Stimulated activated naive CD4-positive, alpha-beta T cell (primary cell): ENCODE measurements around the gene RAB13.
"Not testable (repeated sequence)": the region's sequence is repeated elsewhere in the genome, so short reads cannot be mapped to it uniquely, and the experiment has no call there.

Source experiments
- DNase-seq, 6 experiments: peaks; one replicate each; lab custom pipeline; 2025; lab: John Stamatoyannopoulos, UW

The RAB13 gene

GRCh38 chr1:153985941-153986761, at the start of gene RAB13:
TSS of gene RAB13 (minus strand) at chr1:153986339. CDS start at chr1:153986236, 103 bp downstream.
- peak in 1 of 6 experiments; percentile 30 for DNase-seq

GRCh38 chr1:154033697-154034096, 47.6 kb upstream of the RAB13 start:
- DNase-seq: not testable (repeated sequence)

- no peak for DNase-seq
Measured at GRCh38 chr1:154019940-154020339, 33.8 kb upstream of the RAB13 start.

GRCh38 chr1:154019269-154019668, 33.1 kb upstream of the RAB13 start:
- no peak for DNase-seq

GRCh38 chr1:154014154-154014907, 28.2 kb upstream of the RAB13 start:
- no peak for DNase-seq

- not testable (repeated sequence) for DNase-seq
Measured at GRCh38 chr1:154012543-154012942, 26.4 kb upstream of the RAB13 start.

GRCh38 chr1:154012129-154012528, 26.0 kb upstream of the RAB13 start:
- no peak for DNase-seq

GRCh38 chr1:154006136-154006535, 20.0 kb upstream of the RAB13 start:
- no peak for DNase-seq

GRCh38 chr1:154000420-154000819, 14.3 kb upstream of the RAB13 start:
- no peak for DNase-seq

GRCh38 chr1:153996882-153997281, 10.7 kb upstream of the RAB13 start:
- not testable (repeated sequence) for DNase-seq

GRCh38 chr1:153995640-153996039, 9.5 kb upstream of the RAB13 start:
- peak in 1 of 6 experiments; percentile 15 for DNase-seq

GRCh38 chr1:153995202-153995601, 9.1 kb upstream of the RAB13 start:
- no peak for DNase-seq

GRCh38 chr1:153991806-153992205, 5.7 kb upstream of the RAB13 start:
- DNase-seq: peak in 1 of 6 experiments; percentile 35

- no peak for DNase-seq
Measured at GRCh38 chr1:153991151-153991630, 5.1 kb upstream of the RAB13 start.

- peak; percentile 79 to 96 (median 90) for DNase-seq
Measured at GRCh38 chr1:153990468-153991150, 4.5 kb upstream of the RAB13 start, which contains the start of gene RPS27. TSS of gene RPS27 (plus strand) at chr1:153990762. CDS start at chr1:153990797, 35 bp downstream.

GRCh38 chr1:153987621-153988020, 1.5 kb upstream of the RAB13 start:
- DNase-seq: no peak

- DNase-seq: no peak
Measured at GRCh38 chr1:153985341-153985912, 712 bp downstream of the RAB13 start.

- no peak for DNase-seq
Measured at GRCh38 chr1:153984123-153984894, 1.8 kb downstream of the RAB13 start.

GRCh38 chr1:153981735-153982134, 4.4 kb downstream of the RAB13 start:
- DNase-seq: not testable (repeated sequence)

GRCh38 chr1:153979091-153979490, 7.0 kb downstream of the RAB13 start:
- not testable (repeated sequence) for DNase-seq
